HCT116 (cell line): ENCODE results near the gene KMT5C. TPM values are rescaled to one million over a fixed set of nuclear protein-coding genes. Genes with fewer than 3 reads are reported as not detected.

Source experiments
- ATAC-seq: fragments of 200-7000 bp; cut with Tn5 transposase; 2 replicates; pipeline ENCODE4 v1.9.1; 2020; ENCODE audit warnings: mild to moderate bottlenecking, moderate library complexity
- BruUV-seq: library from RNA; stranded (reverse); fragments of 400-500 nt; replicated peaks from 2 replicates; lab custom pipeline; 2021; lab: Mats Ljungman, UMichigan
- CTCF ChIA-PET: fragments of 300-600 bp; sonication (Branson Sonifier 250); formaldehyde crosslinking; loops from one replicate; lab custom pipeline; 2021; ENCODE audit warnings: antibody characterized with exemption; lab: Charles Lee
- POLR2A ChIA-PET: fragments of 300-600, 350-600 bp; sonication (Branson Sonifier 250); formaldehyde crosslinking; loops from one replicate; lab custom pipeline; 2021; ENCODE audit warnings: antibody characterized with exemption; lab: Charles Lee
- RAD21 ChIA-PET, 2 experiments: fragments of 300-600 bp; sonication (Branson Sonifier 250); formaldehyde crosslinking; loops; one replicate each; lab custom pipeline; 2023; ENCODE audit warnings: low total read pairs in 2 of 2; ENCODE audit not compliant: uncharacterized antibody in 2 of 2, unreplicated experiment in 2 of 2, low non-redundant PET in 1 of 2; lab: Charles Lee
- DNase-seq: peaks from one replicate; pipeline ENCODE4 v3.0.0-alpha.2; 2010; ENCODE audit warnings: low read depth, low spot score
- H2AFZ ChIP-seq: fragments of 200-600 bp; shearing (Covaris generic), sonication (generic); 2 replicates; pipeline ENCODE4 v1.6.1; 2017; ENCODE audit warnings: low read depth, mixed run types, mixed read lengths, antibody characterized with exemption, low read length; ENCODE audit not compliant: poor library complexity, severe bottlenecking
- H3K27ac ChIP-seq: 2 replicates; pipeline ENCODE4 v1.5.1; 2012; ENCODE audit warnings: low read depth, low read length
- H3K27me3 ChIP-seq: fragments of 200-600 bp; sonication (generic); 2 replicates; pipeline ENCODE4 v1.6.1; 2016; ENCODE audit warnings: mixed run types, low read length, mixed read lengths; ENCODE audit not compliant: insufficient read depth
- H3K36me3 ChIP-seq, 2 experiments: fragments of 200-500 bp in 1 of 2; fragments of 200-600 bp in 1 of 2; sonication (Bioruptor generic) in 1 of 2; sonication (generic) in 1 of 2; 2 replicates each; pipeline versions ENCODE4 v1.5.1 to v1.6.1; 2014 to 2016; ENCODE audit warnings: low read length in 2 of 2, inconsistent platforms in 1 of 2, mixed read lengths in 1 of 2, mixed run types in 1 of 2; ENCODE audit not compliant: insufficient read depth in 2 of 2, control insufficient read depth in 1 of 2
- H3K4me1 ChIP-seq, 2 experiments: fragments of 200-600 bp in 1 of 2; sonication (generic) in 1 of 2; 2 replicates each; pipeline versions ENCODE4 v1.5.1 to v1.6.1; 2012 to 2017; ENCODE audit warnings: low read length in 2 of 2, inconsistent platforms in 1 of 2, mild to moderate bottlenecking in 1 of 2, mixed read lengths in 1 of 2, mixed run types in 1 of 2, moderate library complexity in 1 of 2; ENCODE audit not compliant: insufficient read depth in 2 of 2, control insufficient read depth in 1 of 2
- H3K4me2 ChIP-seq: fragments of 200-600 bp; sonication (generic); 2 replicates; pipeline ENCODE4 v1.6.1; 2017; ENCODE audit warnings: mixed run types, low read length, mixed read lengths
- H3K4me3 ChIP-seq, 2 experiments: fragments of 200-600 bp in 1 of 2; sonication (generic) in 1 of 2; replicated peaks in 1 of 2; 2 replicates each; pipeline ENCODE4 v1.5.1; 2011 to 2016; ENCODE audit warnings: low read length in 2 of 2, control low read depth in 1 of 2, low read depth in 1 of 2, mild to moderate bottlenecking in 1 of 2, mixed read lengths in 1 of 2, mixed run types in 1 of 2
- H3K79me2 ChIP-seq: fragments of 200-600 bp; sonication (generic); 2 replicates; pipeline ENCODE4 v1.6.1; 2017; ENCODE audit warnings: mild to moderate bottlenecking, mixed run types, low read length, moderate library complexity, mixed read lengths; ENCODE audit not compliant: insufficient read depth
- H3K9ac ChIP-seq: fragments of 200-600 bp; sonication (generic); 2 replicates; pipeline ENCODE4 v1.6.1; 2016; ENCODE audit warnings: low read length, mixed read lengths
- H3K9me2 ChIP-seq: fragments of 200-600 bp; sonication (generic), shearing (Covaris generic); 2 replicates; pipeline ENCODE4 v1.6.1; 2017; ENCODE audit warnings: mixed run types, mild to moderate bottlenecking, moderate library complexity; ENCODE audit not compliant: insufficient read depth
- H3K9me3 ChIP-seq, 2 experiments: fragments of 200-500 bp in 1 of 2; fragments of 200-600 bp in 1 of 2; sonication (Bioruptor generic) in 1 of 2; sonication (generic) in 1 of 2; 2 replicates each; pipeline ENCODE4 v1.6.1; 2014 to 2017; ENCODE audit warnings: low read length in 2 of 2, mixed read lengths in 2 of 2, inconsistent platforms in 1 of 2, low read depth in 1 of 2, mild to moderate bottlenecking in 1 of 2, mixed run types in 1 of 2, moderate library complexity in 1 of 2; ENCODE audit not compliant: control insufficient read depth in 1 of 2, insufficient read depth in 1 of 2
- H4K20me1 ChIP-seq: fragments of 200-600 bp; sonication (generic), shearing (Covaris generic); 2 replicates; pipeline ENCODE4 v1.6.1; 2017; ENCODE audit warnings: mixed run types, mild to moderate bottlenecking, moderate library complexity; ENCODE audit not compliant: insufficient read depth
- CBX3 ChIP-seq: IDR thresholded peaks from 2 replicates; pipeline ENCODE4 v1.6.1; 2012; ENCODE audit warnings: low read depth
- CEBPB ChIP-seq: IDR thresholded peaks from 2 replicates; pipeline ENCODE4 v1.6.1; 2012; ENCODE audit warnings: low read depth
- EGR1 ChIP-seq: IDR thresholded peaks from 2 replicates; pipeline ENCODE4 v1.6.1; 2012; ENCODE audit warnings: low read depth
- EZH2 ChIP-seq: fragments of 200-600 bp; sonication (generic); IDR thresholded peaks from 2 replicates; pipeline ENCODE4 v1.6.1; 2017; ENCODE audit warnings: antibody characterized with exemption, mixed run types
- EZH2phosphoT487 ChIP-seq: fragments of 200-600 bp; IDR thresholded peaks from 2 replicates; pipeline ENCODE4 v1.6.1; 2018; ENCODE audit warnings: antibody characterized with exemption, borderline replicate concordance
- FOSL1 ChIP-seq: IDR thresholded peaks from 2 replicates; pipeline ENCODE4 v1.6.1; 2012; ENCODE audit warnings: low read depth
- POLR2A ChIP-seq: IDR thresholded peaks from 2 replicates; pipeline ENCODE4 v1.7.0; 2011; ENCODE audit warnings: borderline replicate concordance; ENCODE audit not compliant: insufficient read depth, insufficient read length; ENCODE audit errors: extremely low read depth
- POLR2AphosphoS5 ChIP-seq: IDR thresholded peaks from 2 replicates; pipeline ENCODE4 v1.6.1; 2011; ENCODE audit warnings: mild to moderate bottlenecking, low read depth, low read length, moderate library complexity
- REST ChIP-seq: IDR thresholded peaks from 2 replicates; pipeline ENCODE4 v1.6.1; 2012; ENCODE audit warnings: low read depth
- SIN3A ChIP-seq: IDR thresholded peaks from 2 replicates; pipeline ENCODE4 v1.6.1; 2012; ENCODE audit warnings: low read depth
- SP1 ChIP-seq: IDR thresholded peaks from 2 replicates; pipeline ENCODE4 v1.6.1; 2012; ENCODE audit warnings: low read depth
- SRF ChIP-seq: IDR thresholded peaks from 2 replicates; pipeline ENCODE4 v1.6.1; 2012; ENCODE audit warnings: low read depth
- YY1 ChIP-seq: IDR thresholded peaks from 2 replicates; pipeline ENCODE4 v1.6.1; 2011; ENCODE audit warnings: low read length, low read depth, moderate library complexity, mild to moderate bottlenecking; ENCODE audit not compliant: insufficient replicate concordance; ENCODE audit errors: extremely low read depth
- ZFX ChIP-seq: fragments of 450-650 bp; IDR thresholded peaks from 2 replicates; pipeline ENCODE4 v1.6.1; 2017
- intact Hi-C: fragments of 100-400 bp; cut with micrococcal nuclease; formaldehyde crosslinking; loops from 2 replicates; pipeline ENCODE4 v1.10.0; 2022
- total RNA-seq: library from RNA; stranded (reverse); gene quantifications from one replicate; pipeline ENCODE4 v1.2.1, GENCODE V29; 2021; ENCODE audit not compliant: unreplicated experiment
- TF ChIP-seq, protein P1 (sequence below), 3 experiments: fragments of 200-600 bp in 1 of 3; sonication (generic) in 1 of 3; IDR thresholded peaks in 2 of 3; conservative IDR thresholded peaks in 1 of 3; 2 replicates each; pipeline ENCODE4 v1.5.1; 2012 to 2017; ENCODE audit warnings: low read depth in 2 of 3, low read length in 2 of 3, antibody characterized with exemption in 1 of 3, borderline replicate concordance in 1 of 3, control low read depth in 1 of 3, mild to moderate bottlenecking in 1 of 3, mixed read lengths in 1 of 3, mixed run types in 1 of 3, moderate library complexity in 1 of 3; ENCODE audit not compliant: insufficient read depth in 1 of 3
- TF ChIP-seq, protein P2 (sequence below): IDR thresholded peaks from 2 replicates; pipeline ENCODE4 v1.6.1; 2012
- TF ChIP-seq, protein P3 (sequence below): IDR thresholded peaks from 2 replicates; pipeline ENCODE4 v1.6.1; 2012

The KMT5C gene
- total RNA-seq, 1 experiment from 2014 or later, result 27.5 TPM

- ChIA-PET POLR2A (no interaction called here), CTCF (no interaction called here), RAD21 (interaction anchor here in 1 of 2 experiments (1.0 kb wide), 1 partner anchor 196 kb away, joined by 3 read pairs; no protein-coding TSS in a partner anchor)
- Histone ChIP-seq H3K4me2 (no peak overlapping the region), H3K27ac (no peak overlapping the region), H3K27me3 (no peaks in the 10 kb centered on the region), H3K9ac (no peak overlapping the region), H4K20me1 (no peaks in the 10 kb centered on the region), H3K4me1 (no peaks in the 10 kb centered on the region), H3K36me3 (peaks cover 6 to 15% of the 10 kb centered on the region in 2 experiments; a peak in 3 of 4 replicates), H3K79me2 (no peaks in the 10 kb centered on the region), H3K9me2 (no peaks in the 10 kb centered on the region), H3K9me3 (no peaks in the 10 kb centered on the region), H3K4me3 (no peak overlapping the region), H2AFZ (no peak overlapping the region)
- BruUV-seq, result no TSS peak
- TF ChIP-seq CEBPB, result no peak
- DNase-seq (no peak), ATAC-seq (no peak)
- intact Hi-C loops, result no loop called here
These were observed 31.4 kb upstream of the KMT5C start for GRCh38 chr19:55308281-55308680.

DNA sequence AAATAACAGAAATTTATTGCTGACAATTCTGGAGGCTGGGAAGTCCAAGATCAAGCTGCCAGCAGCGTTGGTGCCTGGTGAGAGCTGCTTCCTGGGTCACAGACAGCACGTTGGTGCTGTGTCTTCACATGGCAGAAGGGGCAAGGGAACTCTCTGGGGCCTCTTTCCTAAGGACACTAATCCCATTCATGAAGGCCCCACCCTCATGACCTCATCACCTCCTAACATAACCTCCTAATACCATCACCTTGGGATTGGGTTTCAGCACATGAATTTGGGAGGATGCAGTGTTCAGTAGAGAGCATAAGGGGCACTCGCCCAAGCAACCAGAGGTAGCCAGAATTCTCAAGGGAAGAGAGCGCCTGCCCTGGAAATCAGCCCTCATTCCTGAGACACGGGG, 30.2 kb upstream of the KMT5C start:
- Histone ChIP-seq H3K27ac (no peak overlapping the region), H3K4me1 (no peaks in the 10 kb centered on the region), H3K9ac (no peak overlapping the region), H3K4me3 (no peak overlapping the region), H3K36me3 (peaks cover 5 to 8% of the 10 kb centered on the region in 2 experiments; a peak in 3 of 4 replicates), H3K27me3 (no peaks in the 10 kb centered on the region), H3K4me2 (no peak overlapping the region), H3K9me2 (no peaks in the 10 kb centered on the region), H3K9me3 (no peaks in the 10 kb centered on the region), H3K79me2 (no peaks in the 10 kb centered on the region), H2AFZ (no peak overlapping the region), H4K20me1 (no peaks in the 10 kb centered on the region)
- no TSS peak for BruUV-seq
- ATAC-seq (no peak), DNase-seq (no peak)
- RAD21 ChIA-PET, result no interaction called here
- CTCF ChIA-PET, result no interaction called here
- POLR2A ChIA-PET, result no interaction called here
- intact Hi-C loops, result no loop called here
- TF ChIP-seq, protein P1, sequence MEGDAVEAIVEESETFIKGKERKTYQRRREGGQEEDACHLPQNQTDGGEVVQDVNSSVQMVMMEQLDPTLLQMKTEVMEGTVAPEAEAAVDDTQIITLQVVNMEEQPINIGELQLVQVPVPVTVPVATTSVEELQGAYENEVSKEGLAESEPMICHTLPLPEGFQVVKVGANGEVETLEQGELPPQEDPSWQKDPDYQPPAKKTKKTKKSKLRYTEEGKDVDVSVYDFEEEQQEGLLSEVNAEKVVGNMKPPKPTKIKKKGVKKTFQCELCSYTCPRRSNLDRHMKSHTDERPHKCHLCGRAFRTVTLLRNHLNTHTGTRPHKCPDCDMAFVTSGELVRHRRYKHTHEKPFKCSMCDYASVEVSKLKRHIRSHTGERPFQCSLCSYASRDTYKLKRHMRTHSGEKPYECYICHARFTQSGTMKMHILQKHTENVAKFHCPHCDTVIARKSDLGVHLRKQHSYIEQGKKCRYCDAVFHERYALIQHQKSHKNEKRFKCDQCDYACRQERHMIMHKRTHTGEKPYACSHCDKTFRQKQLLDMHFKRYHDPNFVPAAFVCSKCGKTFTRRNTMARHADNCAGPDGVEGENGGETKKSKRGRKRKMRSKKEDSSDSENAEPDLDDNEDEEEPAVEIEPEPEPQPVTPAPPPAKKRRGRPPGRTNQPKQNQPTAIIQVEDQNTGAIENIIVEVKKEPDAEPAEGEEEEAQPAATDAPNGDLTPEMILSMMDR (IDR thresholded peaks at IDR 0.05 in 2 of 3, conservative IDR thresholded peaks at IDR 0.05 in 1 of 3; ENCODE audit: borderline replicate concordance in 1 of 3, insufficient read depth in 1 of 3, low read depth in 2 of 3, low read length in 2 of 3), result no peak
- TF ChIP-seq, protein P2, sequence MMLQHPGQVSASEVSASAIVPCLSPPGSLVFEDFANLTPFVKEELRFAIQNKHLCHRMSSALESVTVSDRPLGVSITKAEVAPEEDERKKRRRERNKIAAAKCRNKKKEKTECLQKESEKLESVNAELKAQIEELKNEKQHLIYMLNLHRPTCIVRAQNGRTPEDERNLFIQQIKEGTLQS, result no peak
- no peak for TF ChIP-seq SIN3A
- no peak for TF ChIP-seq REST
- no peak for TF ChIP-seq POLR2AphosphoS5
- TF ChIP-seq YY1, result no peak
- no peak for TF ChIP-seq FOSL1
- no peak for TF ChIP-seq EZH2
- no peak for TF ChIP-seq EZH2phosphoT487
- no peak for TF ChIP-seq ZFX
- no peak for TF ChIP-seq SP1
- no peak for TF ChIP-seq CEBPB
- TF ChIP-seq EGR1, result no peak
- TF ChIP-seq SRF, result no peak
- TF ChIP-seq CBX3, result no peak
- TF ChIP-seq POLR2A, result no peak
- TF ChIP-seq, protein P3, sequence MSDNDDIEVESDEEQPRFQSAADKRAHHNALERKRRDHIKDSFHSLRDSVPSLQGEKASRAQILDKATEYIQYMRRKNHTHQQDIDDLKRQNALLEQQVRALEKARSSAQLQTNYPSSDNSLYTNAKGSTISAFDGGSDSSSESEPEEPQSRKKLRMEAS, result no peak
